Calu3 (cell line): ENCODE measurements around the gene AMFR. TPM values are rescaled to one million over a fixed set of nuclear protein-coding genes. Genes with fewer than 3 reads are reported as not detected.
A peak's percentile ranks its signal among the peaks of the same experiment; 100 is the strongest.

ENCODE experiments used
- BruUV-seq: library from RNA; stranded (reverse); fragments of 400-500 nt; replicated peaks from 2 replicates; lab custom pipeline; 2021; lab: Mats Ljungman, UMichigan
- CTCF ChIA-PET: fragments of 300-600 bp; sonication (Branson Sonifier 250); formaldehyde crosslinking; loops from one replicate; lab custom pipeline; 2022; ENCODE audit warnings: antibody characterized with exemption; lab: Charles Lee
- DNase-seq: peaks from one replicate; pipeline ENCODE4 v3.0.0; 2022
- H3K27ac Mint-ChIP-seq: one replicate; pipeline ENCODE4 v1.8.0; 2022; ENCODE audit warnings: mixed read lengths; ENCODE audit not compliant: unreplicated experiment
- H3K27me3 Mint-ChIP-seq: one replicate; pipeline ENCODE4 v1.8.0; 2022; ENCODE audit warnings: mixed read lengths; ENCODE audit not compliant: unreplicated experiment
- H3K36me3 Mint-ChIP-seq: one replicate; pipeline ENCODE4 v1.8.0; 2022; ENCODE audit warnings: mild to moderate bottlenecking, moderate library complexity, mixed read lengths; ENCODE audit not compliant: insufficient read depth, unreplicated experiment
- H3K4me1 Mint-ChIP-seq: one replicate; pipeline ENCODE4 v1.8.0; 2022; ENCODE audit warnings: mild to moderate bottlenecking, low read depth, mixed read lengths; ENCODE audit not compliant: unreplicated experiment
- H3K4me3 Mint-ChIP-seq: one replicate; pipeline ENCODE4 v1.8.0; 2022; ENCODE audit warnings: mild to moderate bottlenecking, low read depth, moderate library complexity, mixed read lengths; ENCODE audit not compliant: unreplicated experiment
- H3K9me3 Mint-ChIP-seq: one replicate; pipeline ENCODE4 v1.8.0; 2022; ENCODE audit warnings: low read depth, mixed read lengths; ENCODE audit not compliant: unreplicated experiment
- intact Hi-C: fragments of 100-400 bp; cut with micrococcal nuclease; formaldehyde crosslinking; loops from one replicate; pipeline ENCODE4 v1.10.0; 2022; ENCODE audit not compliant: unreplicated experiment
- total RNA-seq: library from RNA; stranded (reverse); gene quantifications from 2 replicates; pipeline ENCODE4 v1.2.3, GENCODE V29; 2022
- TF ChIP-seq, protein P1 (sequence below): fragments of 200-600 bp; IDR thresholded peaks from one replicate; pipeline ENCODE4 v1.8.0; 2022; ENCODE audit warnings: antibody characterized with exemption; ENCODE audit not compliant: unreplicated experiment

Gene AMFR
- total RNA-seq, 1 experiment from 2014 or later, result 116 TPM

DNA sequence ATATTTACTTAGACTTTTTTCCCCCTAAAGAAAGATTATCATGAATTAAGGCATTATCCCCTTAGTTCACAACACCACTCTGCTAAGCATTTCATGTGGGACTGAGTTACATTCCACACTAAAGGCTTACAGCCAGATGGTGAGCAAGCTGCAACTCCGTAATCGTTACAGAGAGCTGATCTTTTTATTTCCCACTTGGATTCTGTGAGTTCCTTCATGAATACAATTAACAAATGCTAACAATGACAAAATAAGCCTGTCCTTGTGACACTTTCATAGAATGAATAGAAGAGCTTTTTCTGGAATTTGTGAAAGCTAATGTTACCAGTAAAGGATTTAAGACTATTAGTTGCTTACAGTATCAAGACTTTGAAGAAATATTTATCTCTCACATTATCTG, 34.8 kb upstream of the AMFR start:
- TF ChIP-seq, protein P1, sequence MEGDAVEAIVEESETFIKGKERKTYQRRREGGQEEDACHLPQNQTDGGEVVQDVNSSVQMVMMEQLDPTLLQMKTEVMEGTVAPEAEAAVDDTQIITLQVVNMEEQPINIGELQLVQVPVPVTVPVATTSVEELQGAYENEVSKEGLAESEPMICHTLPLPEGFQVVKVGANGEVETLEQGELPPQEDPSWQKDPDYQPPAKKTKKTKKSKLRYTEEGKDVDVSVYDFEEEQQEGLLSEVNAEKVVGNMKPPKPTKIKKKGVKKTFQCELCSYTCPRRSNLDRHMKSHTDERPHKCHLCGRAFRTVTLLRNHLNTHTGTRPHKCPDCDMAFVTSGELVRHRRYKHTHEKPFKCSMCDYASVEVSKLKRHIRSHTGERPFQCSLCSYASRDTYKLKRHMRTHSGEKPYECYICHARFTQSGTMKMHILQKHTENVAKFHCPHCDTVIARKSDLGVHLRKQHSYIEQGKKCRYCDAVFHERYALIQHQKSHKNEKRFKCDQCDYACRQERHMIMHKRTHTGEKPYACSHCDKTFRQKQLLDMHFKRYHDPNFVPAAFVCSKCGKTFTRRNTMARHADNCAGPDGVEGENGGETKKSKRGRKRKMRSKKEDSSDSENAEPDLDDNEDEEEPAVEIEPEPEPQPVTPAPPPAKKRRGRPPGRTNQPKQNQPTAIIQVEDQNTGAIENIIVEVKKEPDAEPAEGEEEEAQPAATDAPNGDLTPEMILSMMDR, result no peak
- H3K27ac Mint-ChIP-seq, result no peak overlapping the region
- H3K4me1 Mint-ChIP-seq, result no peaks in the 10 kb centered on the region
- intact Hi-C loops, result no loop called here
- H3K9me3 Mint-ChIP-seq, result no peaks in the 10 kb centered on the region
- BruUV-seq, result no TSS peak
- DNase-seq, result no peak
- H3K36me3 Mint-ChIP-seq, result peaks cover 27% of the 10 kb centered on the region
- no peak overlapping the region for H3K4me3 Mint-ChIP-seq
- CTCF ChIA-PET, result no interaction called here
- H3K27me3 Mint-ChIP-seq, result no peaks in the 10 kb centered on the region

DNA sequence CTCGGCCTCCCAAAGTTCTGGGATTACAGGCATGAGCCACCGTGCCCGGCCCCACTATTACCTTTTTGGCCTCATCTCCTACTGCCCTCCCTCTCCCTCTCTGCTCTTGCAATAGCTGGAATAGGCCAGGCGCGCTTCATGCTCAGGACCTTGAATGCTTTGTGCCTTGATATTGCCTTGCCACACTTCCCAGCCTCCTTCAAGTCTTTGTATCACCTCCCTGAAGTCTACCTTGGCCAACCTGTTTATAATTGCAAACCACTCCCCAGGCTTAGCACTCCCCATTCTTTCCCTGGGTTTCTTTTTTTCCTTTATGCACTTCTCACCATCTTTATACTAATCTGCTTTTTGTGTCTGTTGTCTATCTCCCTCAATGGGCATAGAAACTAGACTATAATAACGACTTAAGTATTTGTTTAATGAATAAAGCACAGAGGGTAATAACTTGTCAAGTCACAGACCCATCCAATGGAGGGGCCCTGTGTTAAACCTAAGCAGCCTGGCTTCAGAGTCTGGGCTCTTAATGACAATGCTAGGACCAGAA, 32.7 kb upstream of the AMFR start:
- peak overlapping the region; percentile 38 for H3K27ac Mint-ChIP-seq
- no peaks in the 10 kb centered on the region for H3K9me3 Mint-ChIP-seq
- intact Hi-C loops, result no loop called here
- H3K4me1 Mint-ChIP-seq, result no peaks in the 10 kb centered on the region
- H3K36me3 Mint-ChIP-seq, result peaks cover 38% of the 10 kb centered on the region
- CTCF ChIA-PET, result no interaction called here
- H3K27me3 Mint-ChIP-seq, result no peaks in the 10 kb centered on the region
- TF ChIP-seq, protein P1, result no peak
- no TSS peak for BruUV-seq
- DNase-seq, result no peak
- no peak overlapping the region for H3K4me3 Mint-ChIP-seq

DNA sequence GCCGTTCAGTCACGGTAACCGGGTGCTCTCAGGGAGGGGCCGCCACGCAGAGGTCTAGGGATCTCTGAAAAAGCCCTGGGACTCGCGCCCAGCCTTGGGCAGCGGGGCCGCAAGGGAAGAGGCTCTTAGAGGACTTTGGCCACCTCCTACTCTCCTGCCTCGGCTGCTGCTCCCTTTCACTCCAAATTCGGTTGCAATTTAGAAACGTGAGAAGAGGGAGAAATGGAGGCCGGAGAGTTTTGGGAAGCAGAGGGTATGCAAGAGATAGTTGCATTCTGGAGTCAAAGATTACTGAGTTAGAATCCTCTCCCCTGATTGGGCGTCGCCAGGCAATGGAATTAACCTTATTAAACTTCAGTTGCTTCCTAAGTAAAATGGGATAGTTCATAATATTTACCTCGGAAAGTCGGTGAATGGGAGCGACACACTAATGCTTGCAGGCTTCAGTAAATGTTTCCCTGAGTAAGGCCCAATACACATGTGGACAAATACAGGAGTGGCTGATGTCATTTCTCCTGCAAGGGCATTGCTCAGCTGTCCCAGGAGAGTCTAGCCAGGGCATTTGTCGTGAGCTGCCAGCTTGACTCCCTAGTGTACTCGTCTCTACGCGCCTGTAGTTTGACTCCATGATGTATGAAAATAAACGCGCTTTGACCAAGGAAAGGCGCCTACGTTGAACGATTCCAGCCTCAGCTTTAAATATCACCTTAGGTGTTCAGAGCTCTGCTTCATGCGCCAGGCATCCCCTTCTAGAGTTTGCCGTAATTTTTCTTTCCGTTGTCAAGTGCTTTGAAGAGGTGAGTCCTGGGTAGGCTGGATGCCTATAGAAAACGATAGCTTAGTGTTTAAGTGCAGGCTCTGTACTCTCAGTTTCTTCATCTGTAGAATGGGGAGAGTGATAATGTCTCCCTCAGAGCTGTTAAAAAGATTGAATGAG, 26.7 kb upstream of the AMFR start:
- intact Hi-C loops, result no loop called here
- TSS peak; percentile 30 for BruUV-seq
- peak; percentile 13 for DNase-seq
- Mint-ChIP-seq H3K27me3 (no peaks in the 10 kb centered on the region), H3K4me1 (peaks cover 29% of the 10 kb centered on the region), H3K36me3 (peaks cover 59% of the 10 kb centered on the region), H3K9me3 (no peaks in the 10 kb centered on the region), H3K4me3 (peak overlapping the region; percentile 77), H3K27ac (peak overlapping the region; percentile 76)
- TF ChIP-seq, protein P1, result no peak
- CTCF ChIA-PET, result interaction anchor here (0.5 to 1.1 kb wide), 8 partner anchors 27 to 250 kb away, joined by 3 to 9 read pairs (median 4); no protein-coding TSS in a partner anchor

DNA sequence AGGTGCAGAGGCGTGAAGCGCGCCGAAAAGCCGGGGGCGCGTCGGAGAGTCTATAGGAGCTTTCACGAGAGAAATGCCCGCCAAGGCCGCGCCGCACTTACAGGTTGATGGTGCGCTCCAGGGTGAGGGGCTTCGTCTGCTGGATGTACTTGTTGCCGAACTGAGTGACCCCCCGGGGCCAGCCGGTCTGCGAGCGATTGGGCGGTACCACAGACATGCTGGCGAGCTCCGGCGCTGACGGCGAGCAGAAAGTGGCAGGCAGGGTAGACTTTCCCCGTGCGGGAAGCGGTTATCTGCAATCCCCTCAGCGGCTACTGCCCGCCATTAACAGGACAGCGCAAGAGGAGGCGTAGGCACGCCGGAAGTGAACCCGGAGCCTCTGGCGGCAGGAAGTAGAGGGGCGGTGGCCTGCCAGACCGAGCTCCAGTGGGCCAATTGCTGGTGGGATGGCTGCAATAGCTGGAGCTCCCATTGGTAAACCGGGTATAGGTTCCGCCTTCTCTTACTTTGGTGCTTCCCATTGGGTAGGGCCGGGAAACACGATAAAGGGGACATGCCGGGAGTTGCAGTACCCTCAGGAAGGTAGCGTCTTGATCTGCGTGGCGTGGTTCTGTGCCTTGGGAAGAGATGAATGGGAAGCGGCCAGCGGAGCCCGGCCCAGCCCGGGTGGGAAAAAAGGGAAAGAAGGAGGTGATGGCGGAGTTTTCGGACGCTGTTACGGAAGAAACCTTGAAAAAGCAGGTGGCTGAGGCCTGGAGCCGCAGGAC, 25.8 kb upstream of the AMFR start, which contains the start of the genes NUDT21 and OGFOD1:
Gene NUDT21 (minus strand): TSS at position 347 of the 767 bp plus-strand sequence. CDS start 130 bp downstream, at position 217.
Gene OGFOD1 (plus strand): TSS at position 569 of the 767 bp plus-strand sequence. CDS start 59 bp downstream, at position 628.
- peaks cover 55% of the 10 kb centered on the region for H3K36me3 Mint-ChIP-seq
- intact Hi-C loops, result no loop called here
- peaks cover 29% of the 10 kb centered on the region for H3K4me1 Mint-ChIP-seq
- BruUV-seq, result no TSS peak
- no peaks in the 10 kb centered on the region for H3K27me3 Mint-ChIP-seq
- peak within 1 kb of the TSS; percentile 77 for H3K4me3 Mint-ChIP-seq
- CTCF ChIA-PET, result interaction anchor here (1.0 to 1.1 kb wide), 6 partner anchors 28 to 251 kb away, joined by 3 to 9 read pairs (median 4); no protein-coding TSS in a partner anchor
- no peaks in the 10 kb centered on the region for H3K9me3 Mint-ChIP-seq
- TF ChIP-seq, protein P1, result no peak
- H3K27ac Mint-ChIP-seq, result peak within 1 kb of the TSS; percentile 76
- DNase-seq, result peak; percentile 96
